HG02642 (cell line): ENCODE measurements around the gene FGF7.
"Not testable (repeated sequence)": the region's sequence is repeated elsewhere in the genome, so short reads cannot be mapped to it uniquely, and the experiment has no call there.

Experiments
- ATAC-seq: cut with Tn5 transposase; IDR thresholded peaks from one replicate; pipeline ENCODE4 v1.9.1; 2021; ENCODE audit warnings: mild to moderate bottlenecking; ENCODE audit not compliant: unreplicated experiment, poor library complexity

The FGF7 gene

GRCh38 chr15:49490966-49491365 lies 67.9 kb downstream of the FGF7 start:
- ATAC-seq = no peak

- ATAC-seq = no peak
Measured at GRCh38 chr15:49492151-49492550, 69.1 kb downstream of the FGF7 start.

DNA sequence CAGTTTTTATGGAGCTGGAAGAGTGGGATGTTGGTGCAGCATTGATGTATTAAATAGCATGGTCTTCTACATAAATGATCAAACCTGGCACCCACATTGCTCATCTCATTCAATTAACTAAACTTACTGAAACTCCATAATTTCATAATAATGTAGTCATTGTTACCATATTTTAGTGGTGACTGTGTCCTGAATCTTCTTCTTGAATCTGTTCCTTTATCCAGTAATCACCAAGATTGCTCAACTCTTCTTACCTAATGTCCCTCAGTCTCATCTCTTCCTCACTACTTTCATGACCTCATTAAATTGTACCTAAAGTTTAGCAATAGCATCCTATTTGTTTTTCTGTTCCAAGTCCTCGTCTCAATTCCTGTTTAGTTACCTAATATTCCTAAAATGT lies 69.8 kb downstream of the FGF7 start:
- no peak for ATAC-seq

DNA sequence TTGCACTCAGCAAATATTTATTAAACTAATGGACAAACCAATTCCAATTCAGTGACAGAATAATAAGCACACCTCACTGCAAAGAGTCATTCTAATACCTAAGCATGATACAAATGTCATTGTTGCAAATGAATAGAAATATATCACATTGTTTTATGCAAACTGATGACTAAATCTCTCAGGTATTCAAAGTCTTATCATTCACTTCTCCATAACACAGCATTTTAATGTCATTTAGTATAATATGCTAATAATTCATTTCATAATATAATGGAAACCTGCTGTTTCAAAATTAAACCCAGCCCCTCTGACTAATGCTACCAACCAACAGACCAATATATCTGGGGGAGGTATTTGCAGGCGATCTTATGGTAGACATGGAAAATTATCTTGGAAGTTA lies 71.8 kb downstream of the FGF7 start:
- ATAC-seq = no peak

DNA sequence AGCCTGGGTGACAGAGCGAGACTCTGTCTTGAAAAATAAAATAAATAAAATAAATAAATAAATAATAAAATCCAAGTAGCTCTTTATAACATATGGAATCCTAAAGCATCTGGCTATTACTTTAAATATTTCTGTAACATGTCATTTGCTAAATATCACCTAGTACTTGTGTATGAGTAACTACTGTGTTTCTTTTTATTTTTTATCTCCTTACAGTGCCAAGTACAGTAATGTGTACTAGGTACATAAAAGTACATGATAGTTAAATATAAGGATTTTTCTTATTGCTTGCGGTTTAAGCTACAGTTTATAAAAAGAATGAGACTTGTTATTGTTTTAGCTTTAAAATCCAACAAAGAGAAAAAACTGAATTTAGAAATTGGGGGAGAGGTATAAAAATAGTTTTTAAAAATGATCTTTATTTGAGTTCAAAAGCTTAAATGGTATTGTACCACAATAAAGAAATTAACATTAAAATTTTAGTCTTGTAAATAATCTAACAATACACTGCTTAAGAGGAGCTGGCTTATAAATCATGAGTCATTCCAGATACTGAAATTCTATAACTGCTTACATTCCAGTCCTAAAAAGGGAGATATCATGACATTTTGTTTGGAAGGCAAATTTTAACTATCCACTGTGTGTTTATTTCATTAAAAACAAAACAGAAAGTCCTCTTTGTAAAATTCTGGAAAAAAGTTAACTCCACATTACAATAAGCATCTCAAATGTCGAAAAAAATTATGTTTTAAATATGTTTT lies 73.1 kb downstream of the FGF7 start:
- ATAC-seq = no peak

GRCh38 chr15:49501586-49501985 lies 78.5 kb downstream of the FGF7 start:
- ATAC-seq = no peak

DNA sequence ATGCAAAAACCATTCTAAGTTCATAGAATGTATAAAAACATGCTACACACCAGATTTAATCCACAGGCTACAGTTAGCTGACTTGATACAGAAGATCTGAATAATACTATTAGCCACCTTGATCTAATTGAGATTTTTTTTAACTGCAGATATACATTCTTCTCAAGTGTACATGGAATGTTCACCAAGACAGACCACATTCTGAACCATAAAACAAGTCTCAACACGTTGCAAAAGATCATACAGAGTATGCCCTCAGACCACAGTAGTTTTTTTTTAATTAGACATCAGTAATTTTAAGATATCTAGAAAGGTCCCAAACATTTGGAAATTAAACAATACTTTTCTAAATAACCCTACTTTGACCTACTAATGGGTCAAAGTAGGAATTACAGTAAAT lies 83.3 kb downstream of the FGF7 start:
- no peak for ATAC-seq

DNA sequence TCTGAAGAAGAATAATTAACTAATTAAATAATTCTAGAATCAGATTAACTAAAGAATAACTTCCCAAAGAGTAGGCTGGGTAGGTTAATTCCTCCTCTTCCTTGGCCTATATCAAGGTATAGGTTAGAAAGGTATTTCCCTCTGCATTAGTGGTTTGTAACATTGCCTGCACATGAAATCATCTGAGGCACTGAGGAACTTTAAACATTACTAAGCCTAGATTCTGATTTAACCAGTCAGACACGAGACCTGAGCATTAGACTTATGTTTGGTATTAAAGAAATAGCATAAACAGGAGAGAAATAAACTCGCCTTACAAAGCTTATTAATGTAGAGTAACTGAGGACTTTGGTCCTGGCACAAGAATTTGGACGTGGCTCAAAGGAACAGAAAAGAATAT lies 84.2 kb downstream of the FGF7 start:
- ATAC-seq = no peak

GRCh38 chr15:49512739-49513138 lies 89.7 kb downstream of the FGF7 start:
- not testable (repeated sequence) for ATAC-seq

GRCh38 chr15:49521802-49522201 lies 98.8 kb downstream of the FGF7 start:
- ATAC-seq = no peak

DNA sequence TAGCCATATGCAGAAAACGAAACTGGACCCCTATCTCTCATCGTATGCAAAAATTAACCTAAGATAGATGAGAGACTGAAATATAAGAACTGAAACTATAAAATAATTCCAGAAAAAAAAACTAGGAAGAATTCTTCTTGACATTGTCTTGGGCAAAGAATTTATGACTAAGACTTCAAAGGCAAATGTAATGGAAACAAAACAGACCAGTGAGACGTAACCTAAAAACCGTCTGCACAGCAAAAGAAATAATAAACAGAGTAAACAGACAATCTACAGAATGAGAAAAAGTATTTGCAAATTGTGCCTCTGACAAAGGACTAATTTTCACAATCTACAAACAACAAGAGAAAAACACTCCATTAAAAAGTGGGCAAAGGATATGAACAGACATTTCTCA lies 105.2 kb downstream of the FGF7 start:
- ATAC-seq = no peak

DNA sequence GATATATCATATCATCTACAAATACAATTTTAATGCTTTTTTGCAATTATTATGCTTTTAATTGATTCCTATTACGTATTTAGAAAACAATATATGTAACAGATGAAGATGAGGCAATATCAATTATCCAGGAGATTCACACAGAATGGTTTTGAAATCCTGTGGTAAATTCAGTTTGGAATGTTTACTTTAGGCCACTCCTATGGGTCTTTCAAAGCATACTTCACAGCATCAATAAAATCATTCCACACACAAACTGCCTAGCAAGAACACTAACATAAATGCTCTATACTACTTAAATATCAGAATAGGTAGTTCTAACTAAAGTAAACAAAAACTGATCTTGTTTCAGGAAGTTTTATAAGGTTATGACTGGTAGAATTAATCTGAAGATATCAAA lies 107.0 kb downstream of the FGF7 start:
- no peak for ATAC-seq
